Measurements from ENCODE around the gene KCNQ4.

KCNQ4 gene

GRCh38 chr1:40838045-40838979, 54.7 kb downstream of the KCNQ4 start:
- peaks cover 2% of the 10 kb centered on the region for H3K36me3 ChIP-seq (replicated peaks; ENCODE audit: low read depth, low read length)
- H3K4me2 ChIP-seq (ENCODE audit: low read length): no peak overlapping the region
- no peak overlapping the region for H3K4me3 ChIP-seq (ENCODE audit: low read length)
- H3K4me1 ChIP-seq (ENCODE audit: low read length): peaks cover 11% of the 10 kb centered on the region
- no peak overlapping the region for H2AFZ ChIP-seq (ENCODE audit: low read depth, low read length)
- H3K27ac ChIP-seq (ENCODE audit: low read length): no peak overlapping the region
- H3K9me3 ChIP-seq (ENCODE audit: insufficient read depth, low read length): no peaks in the 10 kb centered on the region
- no peaks in the 10 kb centered on the region for H3K27me3 ChIP-seq (ENCODE audit: low read depth, low read length)
- H3K79me2 ChIP-seq (ENCODE audit: low read length): no peaks in the 10 kb centered on the region
- no peak overlapping the region for H3K9ac ChIP-seq (ENCODE audit: low read length)
- TF ChIP-seq CTCF (IDR thresholded peaks at IDR 0.05; ENCODE audit: low read depth, low read length): no peak
- H4K20me1 ChIP-seq (ENCODE audit: insufficient read depth, low read length): no peaks in the 10 kb centered on the region

DNA sequence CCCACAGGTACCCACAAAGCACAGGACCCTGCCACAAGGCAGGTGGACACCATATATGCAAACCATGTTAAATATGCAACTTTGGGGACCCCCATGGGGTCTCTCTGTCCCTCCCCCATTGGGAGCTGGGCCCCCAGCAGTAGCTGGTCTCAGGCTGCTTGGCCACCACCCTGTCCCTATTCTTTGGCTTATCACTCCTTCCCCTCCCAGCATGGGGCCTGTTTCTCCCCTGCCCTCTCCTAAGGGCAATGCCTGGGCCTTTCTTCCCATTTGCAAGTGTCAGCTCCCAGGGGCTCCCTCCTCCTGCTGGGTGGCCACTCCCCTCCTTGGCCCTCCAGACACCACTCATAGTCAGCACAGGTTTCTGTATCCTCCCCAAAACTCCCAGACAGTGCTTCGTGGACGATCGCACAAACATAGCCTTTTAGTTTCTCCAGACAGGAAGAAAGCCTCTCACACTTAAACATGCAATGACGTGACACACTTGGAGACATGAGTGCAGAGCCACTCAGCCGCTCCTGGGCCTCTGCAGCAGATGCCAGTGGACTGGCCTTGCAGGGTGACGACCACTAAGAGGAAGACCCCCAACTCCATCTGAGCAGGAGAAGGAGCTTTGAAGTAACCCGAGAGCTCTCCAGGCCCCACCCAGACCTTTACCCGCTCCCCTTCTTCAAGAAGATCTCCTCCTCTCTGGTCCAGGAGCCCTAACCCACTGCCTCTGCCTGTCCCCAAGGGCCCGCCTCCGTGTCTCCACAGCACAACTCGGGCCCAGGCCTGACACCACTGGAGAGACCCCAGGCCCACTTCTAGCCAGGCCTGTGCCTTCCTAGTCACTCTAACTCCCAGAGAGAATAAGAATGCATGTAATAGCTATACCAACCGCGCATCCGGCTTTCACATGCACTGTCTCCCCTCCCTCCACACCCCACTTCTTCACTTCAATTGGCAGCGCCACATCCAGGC, 55.7 kb downstream of the KCNQ4 start:
- H3K36me3 ChIP-seq (replicated peaks; ENCODE audit: low read depth, low read length): peaks cover 2% of the 10 kb centered on the region
- H3K79me2 ChIP-seq (ENCODE audit: low read length): no peaks in the 10 kb centered on the region
- no peak overlapping the region for H3K27ac ChIP-seq (ENCODE audit: low read length)
- H2AFZ ChIP-seq (ENCODE audit: low read depth, low read length): no peak overlapping the region
- H3K4me2 ChIP-seq (ENCODE audit: low read length): no peak overlapping the region
- no peak overlapping the region for H3K4me3 ChIP-seq (ENCODE audit: low read length)
- no peak overlapping the region for H3K9ac ChIP-seq (ENCODE audit: low read length)
- peaks cover 11% of the 10 kb centered on the region for H3K4me1 ChIP-seq (ENCODE audit: low read length)
- no peak for TF ChIP-seq CTCF (IDR thresholded peaks at IDR 0.05; ENCODE audit: low read depth, low read length)
- no peak for TF ChIP-seq EZH2phosphoT487 (IDR thresholded peaks at IDR 0.05; ENCODE audit: low read depth)
- H3K27me3 ChIP-seq (ENCODE audit: low read depth, low read length): no peaks in the 10 kb centered on the region
- H4K20me1 ChIP-seq (ENCODE audit: insufficient read depth, low read length): no peaks in the 10 kb centered on the region
- H3K9me3 ChIP-seq (ENCODE audit: insufficient read depth, low read length): no peaks in the 10 kb centered on the region

- Histone ChIP-seq H3K4me1 (ENCODE audit: low read length) (peaks cover 11% of the 10 kb centered on the region), H3K4me2 (ENCODE audit: low read length) (no peak overlapping the region), H2AFZ (ENCODE audit: low read depth, low read length) (no peak overlapping the region)
Measured at GRCh38 chr1:40839943-40840335, 56.4 kb downstream of the KCNQ4 start.

More at GRCh38 chr1:40839943-40840335, 56.4 kb downstream of the KCNQ4 start:
- no peak overlapping the region for H3K4me3 ChIP-seq (ENCODE audit: low read length)
- no peak overlapping the region for H3K27ac ChIP-seq (ENCODE audit: low read length)
- H4K20me1 ChIP-seq (ENCODE audit: insufficient read depth, low read length): no peaks in the 10 kb centered on the region
- no peaks in the 10 kb centered on the region for H3K9me3 ChIP-seq (ENCODE audit: insufficient read depth, low read length)
- TF ChIP-seq EZH2phosphoT487 (IDR thresholded peaks at IDR 0.05; ENCODE audit: low read depth): no peak
- TF ChIP-seq CTCF (IDR thresholded peaks at IDR 0.05; ENCODE audit: low read depth, low read length): no peak
- no peaks in the 10 kb centered on the region for H3K79me2 ChIP-seq (ENCODE audit: low read length)
- peaks cover 2% of the 10 kb centered on the region for H3K36me3 ChIP-seq (replicated peaks; ENCODE audit: low read depth, low read length)
- H3K27me3 ChIP-seq (ENCODE audit: low read depth, low read length): no peaks in the 10 kb centered on the region
- H3K9ac ChIP-seq (ENCODE audit: low read length): no peak overlapping the region
